Activated T-helper 1 cell treated with anti-CD3 and anti-CD28 coated beads, Interleukin-2, amount 50 U/mL, for 16 hours (primary cell): ENCODE measurements around the gene ANKRD11.
"Not testable (repeated sequence)": the region's sequence is repeated elsewhere in the genome, so short reads cannot be mapped to it uniquely, and the experiment has no call there.

Experiments
- DNase-seq, 2 donors: peaks; one replicate each; pipeline ENCODE4 v3.0.0-alpha.2; 2020; ENCODE audit warnings: low read depth in 1 of 2, low spot score in 1 of 2

The ANKRD11 gene

DNA sequence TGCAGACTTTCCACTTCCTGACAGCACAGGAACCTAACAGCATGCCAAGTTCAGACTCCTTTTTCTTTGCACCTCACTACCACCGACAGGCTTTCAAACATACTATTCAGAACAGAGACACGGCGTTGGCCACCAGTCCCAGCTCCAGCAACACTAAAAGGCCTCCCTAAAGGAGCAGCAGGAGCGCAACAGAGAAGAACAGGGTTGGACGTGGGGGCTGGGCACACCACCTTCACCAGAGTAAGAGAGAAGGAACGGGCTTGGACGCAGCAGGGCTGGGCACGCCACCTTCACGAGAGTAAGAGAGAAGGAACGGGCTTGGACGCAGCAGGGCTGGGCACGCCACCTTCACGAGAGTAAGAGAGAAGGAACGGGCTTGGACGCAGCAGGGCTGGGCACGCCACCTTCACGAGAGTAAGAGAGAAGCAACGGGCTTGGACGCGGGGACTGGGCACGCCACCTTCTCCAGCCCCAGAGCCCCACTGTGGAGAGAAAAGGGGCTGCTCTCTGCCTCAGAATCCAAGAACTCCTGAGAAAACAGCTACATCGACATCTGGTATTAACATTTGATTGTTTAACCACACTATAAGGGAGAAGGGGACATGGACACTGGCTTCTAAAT, 56.9 kb downstream of the ANKRD11 start:
- not testable (repeated sequence) for DNase-seq

GRCh38 chr16:89431630-89432029, 58.7 kb downstream of the ANKRD11 start:
- DNase-seq = no peak

DNA sequence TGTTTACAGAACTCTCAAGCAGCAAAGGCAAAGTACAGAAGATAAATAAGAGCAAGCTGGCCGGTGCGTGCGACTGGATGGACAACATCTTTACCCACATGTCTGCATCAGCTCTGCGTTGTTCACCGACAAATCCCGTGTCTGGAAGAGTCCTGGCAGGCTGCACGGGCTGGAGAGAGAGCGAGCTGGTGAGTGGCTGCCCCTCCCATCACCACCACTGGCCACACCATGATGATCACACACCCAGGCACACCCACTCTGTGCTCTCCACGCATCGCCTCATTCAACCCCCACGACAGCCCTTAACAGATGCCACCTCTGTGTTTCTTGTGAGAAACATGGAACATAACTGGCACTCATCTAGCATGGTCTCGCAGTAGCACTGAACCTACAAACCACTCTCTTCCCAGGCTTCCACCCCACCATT, 59.2 kb downstream of the ANKRD11 start:
- DNase-seq = no peak

GRCh38 chr16:89430436-89431157, 59.8 kb downstream of the ANKRD11 start:
- DNase-seq = no peak

- DNase-seq = not testable (repeated sequence)
These were observed 61.8 kb downstream of the ANKRD11 start for GRCh38 chr16:89428605-89429004.

DNA sequence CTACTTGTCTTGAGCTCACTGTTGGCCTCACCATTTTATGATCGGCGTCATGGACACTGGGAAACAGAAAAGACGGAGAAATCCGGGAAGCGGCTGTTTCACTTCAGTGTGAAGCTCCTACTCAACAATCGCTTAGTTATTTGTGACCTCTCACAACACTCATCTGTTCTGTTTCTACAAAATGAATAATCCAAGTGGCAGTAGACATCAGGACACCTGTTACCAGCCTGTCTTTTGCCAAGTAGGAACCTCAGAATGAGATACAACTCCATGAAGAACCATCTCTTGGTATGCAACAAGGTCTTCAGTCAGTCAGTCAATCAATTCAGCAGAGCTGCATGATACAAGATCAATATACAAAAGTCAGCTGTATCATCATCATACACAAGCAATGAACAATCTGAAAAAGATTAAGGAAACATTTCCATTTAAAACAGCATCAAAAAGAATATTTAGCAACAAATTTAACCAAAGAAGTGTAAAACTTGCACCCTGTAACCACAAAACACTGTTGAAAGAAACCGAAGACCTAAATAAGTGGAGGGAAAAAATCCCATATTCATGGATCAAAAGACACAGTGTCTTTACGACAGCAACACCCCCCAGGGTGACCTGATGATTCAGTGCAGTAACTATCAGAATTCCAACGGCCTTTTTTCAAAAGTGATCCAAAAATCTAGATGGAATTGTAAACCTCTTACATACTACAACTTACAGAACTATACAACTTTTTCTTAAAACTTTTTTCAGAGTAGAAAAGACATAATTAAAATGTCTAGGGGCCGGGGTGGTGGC, 63.4 kb downstream of the ANKRD11 start:
- no peak for DNase-seq

- DNase-seq = no peak
These were observed 64.8 kb downstream of the ANKRD11 start for GRCh38 chr16:89425523-89425922.

DNA sequence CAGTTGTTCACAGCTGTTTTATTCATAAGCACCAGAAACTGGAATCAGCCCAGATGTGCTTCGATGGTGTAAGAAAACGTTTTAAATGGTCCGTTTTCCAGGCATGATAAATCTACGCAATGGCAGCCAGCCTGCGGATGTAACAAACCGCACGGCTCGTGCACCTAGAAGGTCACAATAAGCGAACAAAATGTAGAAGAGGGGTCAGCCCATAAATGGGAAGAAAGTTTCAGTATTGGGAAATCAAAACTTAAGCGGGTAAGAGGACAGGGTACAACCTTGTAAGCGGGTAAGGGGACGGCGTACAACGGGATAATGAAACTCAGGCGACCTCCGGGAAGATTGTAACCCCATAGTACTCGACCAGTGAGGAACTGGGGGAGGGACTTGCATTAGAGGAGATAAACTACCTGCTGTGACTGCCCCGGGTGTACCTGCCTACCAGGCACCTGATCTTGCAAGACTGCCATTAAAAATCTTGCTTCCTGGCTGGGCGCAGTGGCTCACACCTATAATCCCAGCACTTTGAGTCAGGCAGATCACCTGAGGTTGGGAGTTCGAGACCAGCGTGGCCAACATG, 66.6 kb downstream of the ANKRD11 start:
- DNase-seq = no peak

DNA sequence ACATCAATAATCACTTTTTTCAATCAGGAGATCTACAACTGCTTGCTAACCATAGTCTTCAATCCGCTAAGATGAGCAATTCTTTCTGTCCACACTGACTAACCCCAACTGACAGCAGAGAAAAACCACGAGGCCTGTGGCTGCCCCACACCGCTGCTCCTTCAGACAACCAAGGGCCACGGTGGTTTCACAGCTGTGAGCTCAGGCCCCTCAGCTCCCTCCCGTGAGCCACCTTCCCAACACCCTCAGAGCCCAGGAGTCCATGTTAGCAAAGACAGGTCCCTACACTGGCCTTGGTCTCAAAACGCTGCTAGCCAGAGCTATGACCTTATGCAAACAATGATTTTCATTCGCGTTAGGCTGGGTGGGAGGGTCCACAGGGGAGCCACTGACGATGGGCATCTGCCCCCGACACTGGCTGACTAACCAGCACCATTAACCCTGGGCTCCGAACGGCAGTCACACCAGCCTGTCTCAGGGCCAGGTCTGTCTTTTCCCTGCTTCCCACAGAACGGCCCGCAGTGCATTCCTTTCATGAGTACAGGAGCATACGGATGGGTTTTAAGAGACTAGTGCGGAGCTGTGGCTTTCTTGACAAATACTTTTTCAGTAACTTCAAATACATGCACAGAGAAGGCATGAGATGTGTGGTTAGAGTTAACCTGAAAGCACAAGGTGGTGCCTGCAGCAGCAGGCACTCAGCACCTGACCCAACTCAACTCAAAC, 67.3 kb downstream of the ANKRD11 start:
- peak in 1 of 2 donors; percentile 30 for DNase-seq

DNA sequence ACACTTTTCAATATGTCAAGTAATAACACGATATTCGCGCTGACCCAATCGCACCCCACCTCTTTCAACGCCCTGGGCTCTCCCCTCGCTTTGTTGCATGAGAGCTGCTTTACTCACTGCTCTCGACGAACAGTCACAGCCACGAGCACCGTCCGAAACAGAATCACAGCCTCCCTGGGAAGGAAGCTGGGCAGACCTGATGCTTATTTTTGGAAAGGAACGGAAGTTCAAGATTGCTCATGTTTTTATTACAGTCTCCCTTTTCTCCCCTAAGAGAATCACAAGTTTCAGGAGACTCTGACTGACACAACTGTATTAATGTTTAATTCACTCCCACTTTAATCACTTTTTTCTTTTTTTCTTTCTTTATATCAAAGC, 67.8 kb downstream of the ANKRD11 start:
- no peak for DNase-seq

DNA sequence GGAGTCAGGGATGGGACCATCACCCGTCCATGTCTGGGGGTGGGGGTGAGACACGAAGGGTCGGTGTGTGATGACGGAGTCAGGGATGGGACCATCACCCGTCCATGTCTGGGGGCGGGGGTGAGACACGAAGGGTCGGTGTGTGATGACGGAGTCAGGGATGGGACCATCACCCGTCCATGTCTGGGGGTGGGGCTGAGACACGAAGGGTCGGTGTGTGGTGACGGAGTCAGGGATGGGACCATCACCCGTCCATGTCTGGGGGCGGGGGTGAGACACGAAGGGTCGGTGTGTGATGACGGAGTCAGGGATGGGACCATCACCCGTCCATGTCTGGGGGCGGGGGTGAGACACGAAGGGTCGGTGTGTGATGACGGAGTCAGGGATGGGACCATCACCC, 69.1 kb downstream of the ANKRD11 start:
- not testable (repeated sequence) for DNase-seq

DNA sequence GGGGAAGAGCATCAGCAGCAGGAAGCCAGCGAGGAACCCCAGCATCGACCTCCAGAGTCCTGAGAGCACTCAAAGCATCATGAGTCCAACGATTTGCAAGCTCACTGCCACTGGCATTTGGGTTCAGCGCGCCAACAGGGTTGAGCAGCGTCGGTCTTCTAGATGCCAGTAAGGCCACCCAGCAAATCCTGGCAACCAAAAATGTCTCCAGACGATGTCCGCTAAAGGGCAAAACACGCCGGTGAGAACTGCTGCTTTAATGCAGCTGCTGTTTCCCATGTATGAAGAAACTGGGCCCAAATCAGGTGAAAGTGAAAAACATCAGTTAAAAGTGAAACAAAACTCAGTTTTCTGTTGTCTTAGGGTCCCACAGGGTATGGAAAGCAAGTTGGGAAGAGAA, 70.2 kb downstream of the ANKRD11 start:
- no peak for DNase-seq

DNA sequence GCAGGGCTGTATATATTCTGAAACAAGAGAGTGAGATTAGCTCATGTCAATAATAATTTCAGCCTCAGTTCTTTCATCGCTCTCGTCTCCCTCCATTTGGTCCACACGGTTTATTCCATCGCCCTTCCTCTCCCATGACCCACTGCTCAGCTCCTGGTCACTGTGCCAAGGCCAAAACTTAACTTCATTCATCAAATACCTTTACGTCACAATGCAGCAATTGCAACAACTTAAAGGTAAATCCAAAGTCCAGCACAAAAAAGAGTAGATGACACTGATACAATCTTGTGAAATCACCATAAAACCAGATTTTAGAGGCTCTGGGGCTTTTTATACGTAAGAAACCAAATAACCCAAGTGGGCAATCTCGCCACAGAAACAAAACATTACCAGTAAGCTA, 72.0 kb downstream of the ANKRD11 start:
- DNase-seq = no peak

DNA sequence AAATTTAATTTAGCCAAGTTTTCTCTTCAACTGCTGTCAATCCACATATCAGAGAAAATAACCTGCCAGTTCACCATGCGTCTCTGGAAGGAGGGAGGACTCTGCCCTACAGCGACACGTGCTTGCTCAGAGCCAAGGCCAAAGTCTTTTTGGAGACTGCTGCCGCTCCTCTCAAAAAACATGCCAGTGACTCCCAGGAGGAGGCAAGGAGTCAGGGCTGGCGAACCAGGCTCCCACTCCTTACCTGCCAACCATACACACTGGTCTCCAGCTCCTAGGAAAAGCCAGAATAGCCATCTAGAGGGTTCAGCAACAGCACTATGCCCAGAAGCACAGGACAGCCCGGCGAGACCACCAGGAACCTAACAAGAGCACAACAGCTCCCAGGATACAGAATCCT, 73.0 kb downstream of the ANKRD11 start:
- DNase-seq = no peak

GRCh38 chr16:89413811-89414585, 76.4 kb downstream of the ANKRD11 start:
- no peak for DNase-seq

- DNase-seq = no peak
These were observed 77.5 kb downstream of the ANKRD11 start for GRCh38 chr16:89412811-89413210.

DNA sequence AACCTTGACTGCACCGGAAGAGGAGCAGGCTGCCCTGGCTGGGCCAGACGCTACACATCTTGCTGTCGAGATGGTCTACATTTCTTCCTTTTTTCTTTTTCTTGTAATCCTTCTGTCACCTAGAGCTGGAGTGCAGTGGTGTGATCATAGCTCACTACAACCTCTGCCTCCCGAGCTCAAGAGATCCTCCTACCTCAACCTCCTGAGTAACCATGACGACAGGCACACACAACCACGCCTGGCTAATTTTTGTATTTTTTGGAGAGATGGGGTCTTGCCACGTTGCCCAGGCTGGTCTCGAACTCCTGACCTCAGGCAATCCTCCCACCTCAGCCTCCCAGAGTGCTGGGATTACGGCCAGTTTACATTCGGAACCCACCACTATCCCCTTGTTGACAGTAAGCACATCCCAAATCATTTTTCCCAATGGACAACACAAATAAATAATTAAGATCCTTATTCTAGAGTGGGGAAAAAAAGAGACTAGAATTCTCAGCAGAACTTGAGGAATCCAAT, 79.0 kb downstream of the ANKRD11 start:
- DNase-seq = no peak

DNA sequence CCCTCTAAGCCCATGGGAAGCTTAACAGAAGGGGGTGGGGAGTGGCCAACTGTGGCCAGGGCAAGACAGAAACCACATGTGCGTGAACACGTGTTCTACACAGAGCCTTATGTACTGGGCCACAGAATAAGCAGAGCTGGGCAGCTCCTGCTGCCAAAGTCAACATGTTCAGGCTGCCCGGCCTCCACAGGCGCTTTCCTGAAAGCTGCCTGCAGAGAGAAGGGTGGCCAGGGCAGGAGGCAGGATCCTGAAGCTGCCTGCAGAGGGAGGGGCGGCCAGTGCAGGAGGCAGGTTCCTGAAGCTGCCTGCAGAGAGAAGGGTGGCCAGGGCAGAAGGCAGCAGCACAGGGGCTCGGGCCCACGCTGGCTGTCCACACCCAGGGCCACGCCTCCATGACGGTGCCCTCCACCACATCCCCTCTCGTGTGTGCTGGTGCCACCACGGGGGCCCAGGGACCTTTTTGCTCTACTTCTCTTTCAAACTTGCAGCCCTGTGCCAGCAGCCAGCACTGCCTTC, 79.5 kb downstream of the ANKRD11 start:
- DNase-seq = no peak

DNA sequence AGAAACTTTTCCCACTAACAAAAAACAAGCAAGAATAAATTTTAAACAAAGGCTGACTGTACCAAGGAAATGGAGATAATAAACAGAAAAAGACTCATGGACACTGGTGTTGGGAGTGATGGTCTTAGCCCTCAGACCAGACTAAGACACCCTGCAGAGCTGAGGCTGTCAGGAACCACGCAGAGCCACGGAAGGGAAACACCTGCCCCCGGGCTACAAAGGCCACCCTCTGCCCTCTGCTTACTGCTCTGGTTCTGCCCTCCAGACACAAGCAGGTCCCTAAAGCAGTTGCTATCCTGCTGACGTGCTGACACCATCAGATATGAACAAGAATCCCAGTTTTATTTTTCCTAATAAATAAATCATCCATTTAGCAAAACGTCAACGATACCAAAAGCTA, 80.0 kb downstream of the ANKRD11 start:
- no peak for DNase-seq

GRCh38 chr16:89409161-89409711, 81.1 kb downstream of the ANKRD11 start:
- peak; percentile 43 to 58 for DNase-seq
